IPS-NIHi11 (cell line): ENCODE measurements around the gene SORCS1.
"Not testable (repeated sequence)": the region's sequence is repeated elsewhere in the genome, so short reads cannot be mapped to it uniquely, and the experiment has no call there.

Experiments
- DNase-seq: peaks from one replicate; pipeline ENCODE4 v3.0.0; 2012; ENCODE audit warnings: mixed read lengths, low spot score

SORCS1 gene

GRCh38 chr10:106942035-106942662 lies 222.4 kb downstream of the SORCS1 start:
- DNase-seq: no peak

GRCh38 chr10:106941297-106942034 lies 223.0 kb downstream of the SORCS1 start:
- DNase-seq: no peak

DNA sequence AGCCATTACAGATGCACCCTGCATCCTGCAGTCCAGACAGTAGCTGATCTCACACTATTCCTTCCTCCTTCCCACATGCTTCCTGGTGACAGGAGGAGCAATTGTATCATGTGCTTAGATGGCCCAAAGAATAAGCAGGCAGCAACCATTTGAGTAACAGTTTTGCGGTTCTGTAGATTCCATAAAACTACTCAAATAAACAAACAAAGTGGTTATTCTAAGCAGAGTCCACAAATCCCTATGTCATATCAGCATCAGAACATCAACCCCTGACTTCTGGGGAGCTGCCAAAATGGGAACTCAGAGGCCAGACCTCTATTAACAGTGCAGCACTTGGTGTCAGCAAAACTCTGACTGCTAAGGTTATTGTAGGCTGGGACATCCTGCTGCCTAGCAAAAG lies 226.0 kb downstream of the SORCS1 start:
- DNase-seq: no peak

- no peak for DNase-seq
Observed at GRCh38 chr10:106935978-106936451, 228.5 kb downstream of the SORCS1 start.

DNA sequence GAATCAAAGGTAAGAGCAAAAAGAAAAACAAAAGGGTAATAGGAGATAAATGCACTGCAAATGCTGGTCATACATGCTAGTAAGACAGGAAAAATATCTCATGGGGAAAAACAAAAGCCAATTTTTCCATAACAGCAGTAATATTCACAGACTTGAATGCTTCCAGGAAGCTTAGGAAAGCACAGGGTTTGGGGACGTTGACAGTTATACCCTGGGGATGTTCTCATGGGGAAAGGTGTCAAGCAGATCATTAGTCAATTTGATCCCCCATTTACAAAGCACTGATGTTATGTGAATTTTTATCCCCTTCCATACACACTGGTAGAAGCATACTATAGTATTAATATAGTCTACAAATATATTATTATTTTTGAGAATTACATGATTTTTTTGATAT lies 232.7 kb downstream of the SORCS1 start:
- DNase-seq: no peak

- DNase-seq: no peak
Observed at GRCh38 chr10:106931159-106931852, 233.2 kb downstream of the SORCS1 start.

DNA sequence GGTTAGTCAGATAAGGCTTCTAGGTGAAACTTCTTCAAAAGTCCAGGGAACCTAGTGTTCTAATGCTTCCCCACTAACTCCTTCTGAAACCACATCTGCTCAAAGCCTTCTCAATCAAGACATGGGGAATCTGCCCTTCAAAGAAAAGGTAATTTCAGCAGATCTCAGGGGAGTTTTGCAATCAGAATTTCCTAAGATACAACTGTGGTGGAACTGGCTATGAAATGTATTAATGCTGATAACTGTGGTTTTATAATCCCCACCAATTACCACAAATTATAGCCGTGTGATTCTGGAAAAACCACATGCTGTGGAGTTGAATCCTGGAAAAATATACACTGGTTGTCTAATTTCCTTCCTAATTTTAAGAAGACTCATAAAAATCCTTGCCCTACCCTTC lies 233.8 kb downstream of the SORCS1 start:
- DNase-seq: no peak

GRCh38 chr10:106929291-106929895 lies 235.1 kb downstream of the SORCS1 start:
- DNase-seq: no peak

DNA sequence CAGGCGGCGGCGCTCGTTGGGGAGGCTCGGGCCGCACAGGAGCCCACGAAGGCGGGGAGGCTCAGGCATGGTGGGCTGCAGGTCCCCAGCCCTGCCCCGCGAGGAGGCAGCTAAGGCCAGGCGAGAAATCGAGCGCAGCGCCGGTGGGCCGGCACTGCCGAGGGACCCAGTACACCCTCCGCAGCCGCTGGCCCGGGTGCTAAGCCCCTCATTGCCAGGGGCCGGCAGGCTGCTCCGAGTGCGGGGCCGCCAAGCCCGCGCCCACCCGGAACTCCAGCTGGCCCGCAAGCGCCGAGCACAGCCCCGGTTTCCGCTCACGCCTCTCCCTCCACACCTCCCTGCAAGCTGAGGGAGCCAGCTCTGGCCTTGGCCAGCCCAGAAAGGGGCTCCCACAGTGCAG lies 236.4 kb downstream of the SORCS1 start:
- not testable (repeated sequence) for DNase-seq

- DNase-seq: no peak
Observed at GRCh38 chr10:106925191-106925590, 239.3 kb downstream of the SORCS1 start.

DNA sequence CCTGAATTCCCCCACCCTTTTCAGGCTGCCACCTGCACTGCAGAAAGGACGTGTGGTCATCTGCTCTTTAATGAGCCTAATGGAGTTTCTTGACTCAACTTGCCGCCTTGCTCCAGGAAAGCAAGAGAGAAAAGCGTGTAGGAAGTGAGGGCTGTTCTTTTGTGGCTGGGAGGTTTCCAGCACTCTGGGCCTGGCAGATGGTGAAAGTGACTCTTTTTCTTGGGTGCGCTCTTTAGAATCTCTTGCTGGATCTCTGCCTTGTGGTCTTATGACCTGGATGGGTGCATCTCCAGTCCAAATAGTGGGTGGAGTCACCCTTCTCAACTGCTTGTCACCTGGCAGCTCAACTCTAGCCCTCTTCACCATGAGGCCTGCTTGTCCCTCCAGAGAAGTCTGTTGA lies 244.0 kb downstream of the SORCS1 start:
- no peak for DNase-seq

GRCh38 chr10:106919871-106920282 lies 244.6 kb downstream of the SORCS1 start:
- no peak for DNase-seq

- DNase-seq: no peak
Observed at GRCh38 chr10:106917452-106918055, 247.0 kb downstream of the SORCS1 start.

GRCh38 chr10:106914016-106914415 lies 250.5 kb downstream of the SORCS1 start:
- no peak for DNase-seq

GRCh38 chr10:106913348-106913747 lies 251.2 kb downstream of the SORCS1 start:
- DNase-seq: no peak

DNA sequence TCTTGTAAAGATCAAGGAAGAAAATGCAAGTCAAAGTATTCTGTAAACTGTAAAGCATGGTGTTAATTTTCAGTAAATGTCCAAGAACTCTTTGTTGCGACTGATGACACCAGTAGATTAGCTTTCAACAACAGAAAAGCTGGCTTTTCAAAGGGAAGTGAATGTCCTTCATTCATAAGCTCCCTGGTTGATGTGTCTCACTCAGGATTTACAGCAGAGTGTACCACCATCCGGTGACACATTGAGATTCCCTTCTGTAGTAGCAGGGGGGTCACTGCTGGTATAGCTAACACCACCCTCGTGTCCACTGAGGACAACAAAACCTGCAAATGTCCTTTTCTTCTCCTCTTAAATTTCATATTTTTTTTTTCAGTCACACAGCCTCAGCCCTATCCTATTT lies 253.4 kb downstream of the SORCS1 start:
- DNase-seq: no peak

DNA sequence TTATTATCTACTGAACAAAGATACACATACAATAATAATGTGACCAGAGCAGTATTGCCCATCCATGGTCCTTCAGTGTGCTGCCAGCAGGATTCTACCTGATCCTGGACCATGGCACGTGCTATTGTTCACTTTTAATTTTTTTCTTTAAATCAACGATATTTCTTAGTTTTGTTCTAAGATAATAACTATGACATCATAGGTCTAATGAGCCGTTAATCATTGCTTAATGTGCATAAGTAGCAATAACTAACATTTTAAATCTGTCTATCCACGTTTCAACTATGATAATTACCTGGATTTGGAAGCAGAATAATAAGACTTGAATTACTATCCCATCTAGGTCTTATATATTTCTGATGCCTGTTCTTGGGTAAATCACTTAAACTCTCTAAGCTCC lies 253.8 kb downstream of the SORCS1 start:
- no peak for DNase-seq

DNA sequence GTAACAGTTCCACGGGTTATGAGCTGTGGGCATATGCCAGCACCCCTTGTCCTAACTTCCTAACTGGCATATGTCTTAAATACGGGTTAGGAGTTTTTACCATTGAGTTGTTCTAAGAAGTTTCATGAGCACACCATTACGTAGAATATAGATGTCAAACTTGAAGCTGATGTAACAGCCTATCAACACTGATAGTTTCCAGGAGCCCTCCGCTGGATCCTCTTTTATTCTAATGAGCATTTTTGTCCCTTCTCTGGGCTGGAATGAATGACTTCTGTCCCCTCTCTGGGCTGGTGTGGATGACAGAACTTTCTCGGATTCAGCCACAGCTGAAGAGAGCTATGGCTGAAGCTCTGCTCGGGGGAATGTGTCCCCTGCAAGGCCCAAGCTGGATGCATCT lies 256.3 kb downstream of the SORCS1 start:
- no peak for DNase-seq

- DNase-seq: no peak
Observed at GRCh38 chr10:106904209-106904608, 260.3 kb downstream of the SORCS1 start.

- DNase-seq: no peak
Observed at GRCh38 chr10:106903180-106903579, 261.3 kb downstream of the SORCS1 start.

DNA sequence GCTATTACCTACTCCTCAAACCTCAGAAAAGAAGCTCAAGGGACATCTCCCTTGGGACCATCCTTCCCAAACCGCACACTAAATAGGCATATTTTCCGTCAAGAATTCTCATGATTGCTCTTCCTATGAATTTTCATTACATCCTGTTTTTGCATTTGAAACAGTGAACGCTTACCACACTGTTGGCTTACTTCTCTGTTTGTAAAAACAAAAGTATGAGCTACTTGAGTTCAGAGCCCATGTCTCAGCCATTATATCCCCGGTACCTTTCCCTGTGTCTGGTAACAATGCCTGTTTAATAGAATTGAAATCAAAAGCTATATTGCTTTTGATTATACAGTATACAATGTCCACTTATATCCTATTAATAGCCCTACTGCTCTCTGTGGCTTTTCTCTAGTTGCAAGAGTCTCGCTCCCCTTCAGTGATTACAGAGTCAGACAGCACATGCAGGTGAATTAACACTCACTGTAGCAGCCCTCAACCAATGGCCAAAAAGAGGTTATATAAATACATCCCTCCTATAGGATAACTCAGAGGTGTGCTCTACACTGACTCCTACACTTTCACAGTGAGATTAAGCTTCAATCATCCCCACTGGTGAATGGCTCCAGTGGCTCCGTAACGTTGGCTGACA lies 264.4 kb downstream of the SORCS1 start:
- no peak for DNase-seq

DNA sequence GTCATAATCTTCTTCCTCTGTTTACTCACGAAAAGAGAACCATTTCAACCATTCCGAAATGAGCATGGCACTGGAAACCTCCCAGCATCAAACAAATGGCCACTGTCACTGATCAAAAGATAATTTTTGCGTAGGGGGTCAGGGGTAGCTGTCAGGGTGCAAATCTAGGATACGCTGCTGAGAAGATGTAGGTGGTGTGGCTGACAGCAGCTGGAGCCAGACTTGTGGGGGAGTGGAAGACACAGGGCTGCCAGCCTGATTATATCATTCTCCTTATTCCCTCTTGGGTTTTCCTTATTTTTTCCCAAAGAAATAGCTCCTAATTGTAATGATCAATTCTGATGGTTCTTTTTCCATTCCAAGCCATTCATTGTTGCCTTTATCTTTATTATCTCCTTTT lies 266.1 kb downstream of the SORCS1 start:
- DNase-seq: no peak
